ENCODE measurements around the gene GYPC. TPM values are rescaled to one million over a fixed set of nuclear protein-coding genes. Genes with fewer than 3 reads are reported as not detected.
A peak's percentile ranks its signal among the peaks of the same experiment; 100 is the strongest.

GYPC gene
- total RNA-seq (10 to 100 TPM; 13.0 to 40.1 (median 18.4) TPM), polyA plus RNA-seq (10 to 100 TPM; 74.0 to 75.4 TPM)

GRCh38 chr2:126655500-126656430 is at the start of gene GYPC:
GYPC (plus strand) TSS chr2:126656158; CDS start chr2:126656264, 106 bp downstream.
- no peaks in the 10 kb centered on the region for H3K36me3 ChIP-seq
- intact Hi-C loops (cut with DNase I) = no loop called here
- peaks cover 10 to 11% (median 11%) of the 10 kb centered on the region in 3 donors for H3K4me1 ChIP-seq
- H3K9me3 ChIP-seq = no peaks in the 10 kb centered on the region
- H3K4me3 ChIP-seq = peak within 1 kb of the TSS; percentile 33 to 60 (median 54)
- DNase-seq = peak in 4 of 6 donors; percentile 34 to 49 (median 42)
- peak; percentile 37 to 61 (median 50) for ATAC-seq
- no peak for TF ChIP-seq CTCF (IDR thresholded peaks at IDR 0.05)
- peak within 1 kb of the TSS; percentile 79 to 93 (median 91) for H3K27ac ChIP-seq
- no peaks in the 10 kb centered on the region for H3K27me3 ChIP-seq
- 12 to 13% methylated on average over 44 to 51 of the region's 51 CpGs for WGBS, 2 donors
- FAIRE-seq = no peak

- DNase-seq (no peak), FAIRE-seq (no peak), ATAC-seq (no peak)
- no peak for TF ChIP-seq CTCF (IDR thresholded peaks at IDR 0.05)
- WGBS, 2 donors = 45 to 56% methylated on average over 1 of the region's 1 CpG
- Histone ChIP-seq H3K27ac (no peak overlapping the region), H3K36me3 (no peaks in the 10 kb centered on the region), H3K9me3 (peaks cover 0 to 2% (median 0%) of the 10 kb centered on the region in 4 donors), H3K27me3 (no peaks in the 10 kb centered on the region), H3K4me3 (no peak overlapping the region), H3K4me1 (no peaks in the 10 kb centered on the region)
- intact Hi-C loops (cut with DNase I) = no loop called here
These were observed 41.3 kb upstream of the GYPC start for GRCh38 chr2:126614524-126615227.

- 57 to 70% methylated on average over 6 of the region's 6 CpGs for WGBS, 2 donors
- ATAC-seq = no peak
- Histone ChIP-seq H3K27me3 (no peaks in the 10 kb centered on the region), H3K27ac (no peak overlapping the region), H3K4me1 (no peaks in the 10 kb centered on the region), H3K9me3 (no peaks in the 10 kb centered on the region), H3K36me3 (no peaks in the 10 kb centered on the region), H3K4me3 (no peak overlapping the region)
- intact Hi-C loops (cut with DNase I) = no loop called here
- TF ChIP-seq CTCF (IDR thresholded peaks at IDR 0.05) = no peak
- no peak for DNase-seq
- FAIRE-seq = no peak
These were observed 39.3 kb upstream of the GYPC start for GRCh38 chr2:126616606-126617069.

- TF ChIP-seq CTCF (IDR thresholded peaks at IDR 0.05) = no peak
- H3K27ac ChIP-seq = no peak overlapping the region
- H3K27me3 ChIP-seq = no peaks in the 10 kb centered on the region
- FAIRE-seq (no peak), DNase-seq (no peak), ATAC-seq (no peak)
- no peaks in the 10 kb centered on the region for H3K4me1 ChIP-seq
- H3K4me3 ChIP-seq = no peak overlapping the region
- H3K36me3 ChIP-seq = no peaks in the 10 kb centered on the region
- intact Hi-C loops (cut with DNase I) = no loop called here
- no peaks in the 10 kb centered on the region for H3K9me3 ChIP-seq
- 68 to 89% methylated on average over 2 of the region's 2 CpGs for WGBS, 2 donors
These were observed 35.7 kb upstream of the GYPC start for GRCh38 chr2:126620302-126620701.

Measured in pancreas (tissue), 10 donors.